SKM-1 treated with dmso at 0.1 percent for 144 hours (cell line): ENCODE data around the gene PRSS21.

Source experiments
- DNase-seq: peaks from one replicate; lab custom pipeline; 2025; ENCODE audit not compliant: unreplicated experiment; lab: John Stamatoyannopoulos, UW

The PRSS21 gene

GRCh38 chr16:2816751-2817339, at the start of gene PRSS21:
Gene PRSS21 (plus strand): TSS chr16:2817237. CDS start chr16:2817269, 32 bp downstream.
- peak; percentile 46 for DNase-seq

GRCh38 chr16:2767891-2768290, 49.1 kb upstream of the PRSS21 start:
- no peak for DNase-seq

GRCh38 chr16:2768403-2769089, 48.5 kb upstream of the PRSS21 start:
- DNase-seq = no peak

GRCh38 chr16:2769100-2769529, 47.9 kb upstream of the PRSS21 start:
- no peak for DNase-seq

GRCh38 chr16:2769675-2770056, 47.4 kb upstream of the PRSS21 start:
- DNase-seq = no peak

- no peak for DNase-seq
Measured at GRCh38 chr16:2770057-2770951, 46.7 kb upstream of the PRSS21 start.

GRCh38 chr16:2771496-2772402, 45.3 kb upstream of the PRSS21 start:
- DNase-seq = no peak

- DNase-seq = no peak
Measured at GRCh38 chr16:2773188-2773968, 43.7 kb upstream of the PRSS21 start.

- DNase-seq = no peak
Measured at GRCh38 chr16:2774161-2774891, 42.7 kb upstream of the PRSS21 start.

- no peak for DNase-seq
Measured at GRCh38 chr16:2775131-2775716, 41.8 kb upstream of the PRSS21 start.

GRCh38 chr16:2775765-2776499, 41.1 kb upstream of the PRSS21 start:
- DNase-seq = no peak

- DNase-seq = no peak
Measured at GRCh38 chr16:2776500-2777139, 40.4 kb upstream of the PRSS21 start.

GRCh38 chr16:2777231-2777902, 39.7 kb upstream of the PRSS21 start, which contains the start of gene ELOB:
Gene ELOB (minus strand): TSS chr16:2777280. CDS start chr16:2777239, 41 bp downstream.
- DNase-seq = peak; percentile 71

- DNase-seq = no peak
Measured at GRCh38 chr16:2777903-2778629, 39.0 kb upstream of the PRSS21 start.

- DNase-seq = no peak
Measured at GRCh38 chr16:2778630-2778958, 38.4 kb upstream of the PRSS21 start.

GRCh38 chr16:2779151-2779920, 37.7 kb upstream of the PRSS21 start:
- no peak for DNase-seq
